PC-3 (cell line): Measurements from ENCODE around the gene LYRM4.

ENCODE experiments used
- CTCF ChIP-seq: fragments of 300-600 bp; sonication (generic); conservative IDR thresholded peaks from 2 replicates; pipeline ENCODE4 v1.5.1; 2017; ENCODE audit warnings: antibody characterized with exemption, low read depth, mild to moderate bottlenecking, low read length
- EZH2 ChIP-seq: fragments of 300-600 bp; sonication (generic); IDR thresholded peaks from one replicate; pipeline ENCODE4 v1.6.1; 2017; ENCODE audit warnings: antibody characterized with exemption, mild to moderate bottlenecking, low read length; ENCODE audit not compliant: unreplicated experiment

- TF ChIP-seq CTCF (no peak), EZH2 (no peak)
Measured at GRCh38 chr6:5153186-5153585, 107.6 kb downstream of the LYRM4 start.
